Subcutaneous adipose tissue (tissue), 4 donors: ENCODE data around the gene SHROOM1. TPM values are rescaled to one million over a fixed set of nuclear protein-coding genes. Genes with fewer than 3 reads are reported as not detected.

Source experiments
- total RNA-seq, 4 donors: library from RNA; depleted of rRNA; stranded (reverse); fragments of >200 nt; gene quantifications; one replicate each; pipeline ENCODE4 v1.1.0, GENCODE V29; 2016
- TF ChIP-seq, protein P1 (sequence below): fragments of 450-650 bp; IDR thresholded peaks from one replicate; pipeline ENCODE4 v1.5.1; 2016; ENCODE audit warnings: low read depth, mild to moderate bottlenecking, control low read depth, antibody characterized with exemption, moderate library complexity

SHROOM1 gene
- total RNA-seq, 4 donors from 2014 or later = 0.49 to 8.3 (median 3.4) TPM

DNA sequence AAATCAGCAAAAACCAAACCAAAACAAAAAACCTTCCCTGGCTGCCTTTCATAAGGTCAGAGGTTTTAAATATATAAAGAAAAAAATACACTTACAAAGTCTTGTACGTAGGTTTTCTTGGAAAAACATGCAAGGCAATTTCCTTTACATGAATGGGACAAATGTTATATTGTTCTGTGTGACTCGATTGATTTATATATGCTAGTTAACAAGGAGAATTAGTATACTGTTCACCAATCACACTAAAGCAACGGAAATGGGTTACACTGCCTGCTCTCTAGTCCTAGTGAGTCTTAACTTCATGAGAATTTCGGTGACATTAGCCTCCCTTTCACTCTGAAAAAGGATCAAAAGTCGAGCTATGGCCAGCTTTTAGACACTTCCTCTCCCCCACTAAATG lies 30.3 kb upstream of the SHROOM1 start:
- TF ChIP-seq, protein P1, sequence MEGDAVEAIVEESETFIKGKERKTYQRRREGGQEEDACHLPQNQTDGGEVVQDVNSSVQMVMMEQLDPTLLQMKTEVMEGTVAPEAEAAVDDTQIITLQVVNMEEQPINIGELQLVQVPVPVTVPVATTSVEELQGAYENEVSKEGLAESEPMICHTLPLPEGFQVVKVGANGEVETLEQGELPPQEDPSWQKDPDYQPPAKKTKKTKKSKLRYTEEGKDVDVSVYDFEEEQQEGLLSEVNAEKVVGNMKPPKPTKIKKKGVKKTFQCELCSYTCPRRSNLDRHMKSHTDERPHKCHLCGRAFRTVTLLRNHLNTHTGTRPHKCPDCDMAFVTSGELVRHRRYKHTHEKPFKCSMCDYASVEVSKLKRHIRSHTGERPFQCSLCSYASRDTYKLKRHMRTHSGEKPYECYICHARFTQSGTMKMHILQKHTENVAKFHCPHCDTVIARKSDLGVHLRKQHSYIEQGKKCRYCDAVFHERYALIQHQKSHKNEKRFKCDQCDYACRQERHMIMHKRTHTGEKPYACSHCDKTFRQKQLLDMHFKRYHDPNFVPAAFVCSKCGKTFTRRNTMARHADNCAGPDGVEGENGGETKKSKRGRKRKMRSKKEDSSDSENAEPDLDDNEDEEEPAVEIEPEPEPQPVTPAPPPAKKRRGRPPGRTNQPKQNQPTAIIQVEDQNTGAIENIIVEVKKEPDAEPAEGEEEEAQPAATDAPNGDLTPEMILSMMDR = no peak

DNA sequence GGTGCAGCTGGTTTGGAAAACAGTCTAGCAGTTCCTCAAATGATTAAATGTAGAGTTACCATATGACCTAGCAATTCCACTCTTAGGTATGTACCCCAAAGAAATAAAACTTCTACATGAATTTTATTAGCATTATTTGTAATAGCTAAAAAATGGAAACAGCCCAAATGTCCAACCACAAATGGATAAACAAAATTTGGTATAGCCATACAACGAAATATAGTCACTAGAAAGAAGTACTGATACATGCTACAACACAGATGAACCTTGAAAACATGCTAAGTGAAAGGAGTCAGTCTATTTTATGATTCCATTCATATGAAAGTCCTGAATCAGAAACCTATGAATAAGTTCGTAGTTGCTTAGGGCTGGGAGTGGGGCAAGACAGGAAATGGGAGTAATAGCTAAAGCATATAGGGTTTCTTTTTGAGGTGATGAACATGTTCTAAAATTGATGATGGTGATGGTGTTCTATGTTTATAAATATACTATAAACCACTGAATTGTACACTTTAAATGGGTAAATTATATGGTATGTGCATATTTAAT lies 29.5 kb upstream of the SHROOM1 start:
- TF ChIP-seq, protein P1 = no peak

DNA sequence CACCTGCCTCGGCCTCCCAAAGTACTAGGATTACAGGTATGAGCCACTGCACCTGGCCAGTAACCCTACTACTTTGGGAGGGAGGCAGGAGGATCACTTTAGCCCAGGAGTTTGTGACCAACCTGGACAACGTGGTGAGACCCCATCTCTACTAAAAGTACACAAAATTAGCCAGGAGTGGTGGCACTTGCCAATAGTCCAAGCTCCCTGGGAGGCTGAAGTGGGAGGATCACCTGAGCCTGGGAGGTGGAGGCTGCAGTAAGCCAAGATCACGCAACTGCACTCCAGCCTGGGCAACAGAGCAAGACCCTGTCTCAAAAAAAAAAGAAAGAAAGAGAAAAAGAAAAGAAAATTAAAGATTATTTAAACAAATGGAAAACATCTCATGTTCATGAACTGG lies 25.6 kb upstream of the SHROOM1 start:
- TF ChIP-seq, protein P1 = no peak

DNA sequence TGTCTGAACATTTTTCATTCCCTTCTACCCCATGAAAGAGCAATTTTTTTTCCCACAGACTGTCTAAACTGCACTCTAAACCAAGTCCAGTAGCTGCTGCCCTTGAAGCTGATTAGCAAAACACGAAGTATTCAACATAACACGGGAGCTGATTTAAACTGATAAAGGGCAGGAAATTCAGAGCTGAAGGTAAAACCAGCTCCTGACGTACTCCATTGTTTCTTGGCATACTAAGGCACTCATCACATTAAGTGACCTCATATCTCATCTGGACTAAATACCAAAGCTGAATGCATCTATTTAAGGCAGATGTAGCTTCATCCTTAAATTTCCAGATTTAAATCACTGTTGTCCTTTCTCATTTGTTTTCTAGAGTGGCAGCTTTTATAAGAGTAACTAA lies 23.9 kb upstream of the SHROOM1 start:
- TF ChIP-seq, protein P1 = no peak

DNA sequence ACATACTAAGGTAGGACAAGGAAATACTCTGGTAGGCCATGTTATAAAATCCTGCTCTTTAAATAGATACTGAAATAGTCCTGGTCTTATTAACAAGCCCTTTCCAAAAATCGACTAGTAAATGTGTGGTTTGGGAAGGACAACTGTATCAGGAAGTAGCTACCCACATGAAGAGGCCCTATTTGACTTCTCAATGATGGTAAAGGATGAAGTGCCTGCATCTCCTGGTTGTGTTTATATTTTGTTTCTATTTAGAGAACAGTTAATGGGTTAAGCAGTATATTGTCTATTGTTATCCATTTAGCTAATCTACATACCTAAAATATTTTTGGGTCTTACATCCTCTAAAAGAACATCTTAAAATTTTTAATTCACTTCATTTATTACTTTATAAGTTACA lies 23.3 kb upstream of the SHROOM1 start:
- TF ChIP-seq, protein P1 = no peak

DNA sequence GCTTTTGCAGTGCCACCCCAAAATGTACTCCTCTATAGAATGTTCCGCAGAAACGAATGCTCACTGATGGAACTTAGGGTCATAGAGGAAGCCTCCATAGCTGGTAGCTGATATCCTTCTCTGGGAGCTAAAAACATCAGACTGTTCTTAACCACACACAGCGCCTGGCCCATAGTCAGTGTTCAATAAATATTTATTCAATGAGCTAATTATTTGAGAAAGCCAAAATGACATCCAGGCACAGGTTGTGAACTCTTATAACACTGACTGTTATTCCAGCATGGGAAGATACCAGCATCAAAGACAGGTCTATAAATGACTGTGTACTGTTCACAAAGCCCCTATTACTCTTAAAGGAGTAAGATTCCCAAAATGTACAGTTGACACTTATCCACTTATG lies 22.9 kb upstream of the SHROOM1 start:
- TF ChIP-seq, protein P1 = no peak

DNA sequence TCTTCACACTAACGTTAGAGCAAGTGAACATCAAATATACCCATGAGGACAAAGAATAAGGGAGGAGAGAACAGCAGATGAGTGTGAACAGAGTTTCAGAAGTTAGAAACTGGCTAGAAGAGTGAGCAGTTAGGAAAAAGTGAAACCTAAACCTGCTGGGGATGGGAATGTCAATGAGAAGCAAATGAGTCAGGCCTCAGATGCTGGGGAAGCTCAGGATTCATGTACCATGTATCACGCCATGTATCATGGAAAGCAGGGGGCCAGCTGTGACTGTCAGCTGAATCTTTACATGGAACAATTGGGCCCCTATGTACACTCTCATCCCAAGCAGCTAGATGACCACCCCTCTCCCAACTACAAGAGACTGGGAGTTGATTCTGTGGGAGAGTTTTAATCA lies 19.6 kb upstream of the SHROOM1 start:
- TF ChIP-seq, protein P1 = no peak

DNA sequence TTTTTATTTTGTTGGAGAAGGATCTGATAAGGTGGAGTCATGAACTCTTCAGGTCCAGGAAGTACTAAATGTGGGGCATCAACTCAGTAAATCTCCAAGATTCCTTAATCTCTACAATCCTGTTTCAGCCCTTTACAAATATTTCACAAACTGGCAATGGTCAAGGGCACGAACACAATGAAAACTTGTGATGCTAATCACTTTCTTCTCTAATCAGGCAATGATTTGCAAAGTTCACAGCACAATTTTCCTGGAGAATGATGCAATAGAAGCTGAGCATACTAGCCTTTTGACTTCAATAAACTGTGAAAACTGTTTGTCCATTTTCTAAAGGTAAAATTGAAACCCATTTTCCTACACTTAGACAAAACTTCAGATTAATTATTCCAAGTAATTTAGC lies 18.9 kb upstream of the SHROOM1 start:
- TF ChIP-seq, protein P1 = no peak
